ENCODE data around the gene ECHDC3.
"Not testable (repeated sequence)": the region's sequence is repeated elsewhere in the genome, so short reads cannot be mapped to it uniquely, and the experiment has no call there.

Gene ECHDC3

GRCh38 chr10:11707624-11708350 is 34.4 kb upstream of the ECHDC3 start:
- no peak for TF ChIP-seq CTCF (IDR thresholded peaks at IDR 0.05; ENCODE audit: extremely low read depth, insufficient read depth, missing control alignments)
- no peak for DNase-seq (ENCODE audit: low spot score)
- in situ Hi-C loops (cut with MboI; ENCODE audit: low pct_unique_long_range_greater_than_20kb, low sequenced_read_pairs, unreplicated experiment), result no loop called here

GRCh38 chr10:11708801-11709200 is 33.4 kb upstream of the ECHDC3 start:
- DNase-seq (ENCODE audit: low spot score); in situ Hi-C loops (cut with MboI; ENCODE audit: low pct_unique_long_range_greater_than_20kb, low sequenced_read_pairs, unreplicated experiment): not testable (repeated sequence)

- DNase-seq (ENCODE audit: low spot score), result no peak
- no peak for TF ChIP-seq CTCF (IDR thresholded peaks at IDR 0.05; ENCODE audit: extremely low read depth, insufficient read depth, missing control alignments)
- in situ Hi-C loops (cut with MboI; ENCODE audit: low pct_unique_long_range_greater_than_20kb, low sequenced_read_pairs, unreplicated experiment), result no loop called here
These were observed 29.4 kb upstream of the ECHDC3 start for GRCh38 chr10:11712744-11713143.

GRCh38 chr10:11713186-11713743 is 28.9 kb upstream of the ECHDC3 start:
- no peak for TF ChIP-seq CTCF (IDR thresholded peaks at IDR 0.05; ENCODE audit: extremely low read depth, insufficient read depth, missing control alignments)
- in situ Hi-C loops (cut with MboI; ENCODE audit: low pct_unique_long_range_greater_than_20kb, low sequenced_read_pairs, unreplicated experiment), result no loop called here
- no peak for DNase-seq (ENCODE audit: low spot score)

- no peak for TF ChIP-seq CTCF (IDR thresholded peaks at IDR 0.05; ENCODE audit: extremely low read depth, insufficient read depth, missing control alignments)
- in situ Hi-C loops (cut with MboI; ENCODE audit: low pct_unique_long_range_greater_than_20kb, low sequenced_read_pairs, unreplicated experiment), result no loop called here
- no peak for DNase-seq (ENCODE audit: low spot score)
These were observed 28.2 kb upstream of the ECHDC3 start for GRCh38 chr10:11713963-11714362.

- no peak for TF ChIP-seq CTCF (IDR thresholded peaks at IDR 0.05; ENCODE audit: extremely low read depth, insufficient read depth, missing control alignments)
- in situ Hi-C loops (cut with MboI; ENCODE audit: low pct_unique_long_range_greater_than_20kb, low sequenced_read_pairs, unreplicated experiment), result no loop called here
- DNase-seq (ENCODE audit: low spot score), result no peak
These were observed 27.3 kb upstream of the ECHDC3 start for GRCh38 chr10:11714750-11715365.

- no peak for DNase-seq (ENCODE audit: low spot score)
- no peak for TF ChIP-seq CTCF (IDR thresholded peaks at IDR 0.05; ENCODE audit: extremely low read depth, insufficient read depth, missing control alignments)
- in situ Hi-C loops (cut with MboI; ENCODE audit: low pct_unique_long_range_greater_than_20kb, low sequenced_read_pairs, unreplicated experiment), result no loop called here
These were observed 26.2 kb upstream of the ECHDC3 start for GRCh38 chr10:11715815-11716494.

Data from GM13977 (cell line).